ENCODE results near the gene EPHB4.
"Not testable (repeated sequence)": the region's sequence is repeated elsewhere in the genome, so short reads cannot be mapped to it uniquely, and the experiment has no call there.

The EPHB4 gene

DNA sequence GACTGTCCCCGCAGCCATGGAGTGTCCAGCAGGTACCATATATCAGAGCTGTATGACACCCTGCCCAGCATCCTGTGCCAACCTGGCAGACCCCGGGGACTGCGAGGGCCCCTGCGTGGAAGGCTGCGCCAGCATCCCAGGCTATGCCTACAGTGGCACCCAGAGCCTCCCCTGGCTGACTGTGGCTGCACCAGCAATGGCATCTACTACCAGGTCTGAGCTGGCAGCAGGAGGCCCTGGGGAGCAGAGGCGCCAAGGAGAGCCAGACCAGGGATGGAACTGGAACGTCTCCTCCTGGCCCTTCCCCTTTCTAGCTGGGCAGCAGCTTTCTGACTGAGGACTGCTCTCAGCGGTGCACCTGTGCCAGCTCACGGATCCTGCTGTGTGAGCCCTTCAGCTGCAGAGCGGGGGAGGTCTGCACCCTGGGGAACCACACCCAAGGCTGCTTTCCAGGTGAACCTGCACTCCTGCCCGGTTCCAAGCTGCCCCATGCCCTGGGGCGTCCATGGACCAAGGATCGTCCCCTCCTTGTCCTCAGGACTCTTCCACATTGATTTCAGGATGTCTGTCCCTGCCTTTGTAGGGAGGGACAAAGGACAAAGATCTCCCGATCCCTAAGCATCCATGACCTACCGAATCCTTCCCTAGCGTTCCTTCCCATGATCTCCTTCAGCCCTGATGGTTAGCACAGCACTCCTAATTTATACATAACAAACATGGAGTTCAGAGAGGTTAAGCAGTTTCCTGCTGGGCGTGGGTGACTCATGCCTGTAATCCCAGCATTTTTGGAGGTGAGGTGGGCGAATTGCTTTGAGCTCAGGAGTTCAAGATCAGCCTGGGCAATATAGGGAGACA, 33.3 kb downstream of the EPHB4 start:
- in situ Hi-C loops (cut with MboI; ENCODE audit: low sequenced_read_pairs), result no loop called here

DNA sequence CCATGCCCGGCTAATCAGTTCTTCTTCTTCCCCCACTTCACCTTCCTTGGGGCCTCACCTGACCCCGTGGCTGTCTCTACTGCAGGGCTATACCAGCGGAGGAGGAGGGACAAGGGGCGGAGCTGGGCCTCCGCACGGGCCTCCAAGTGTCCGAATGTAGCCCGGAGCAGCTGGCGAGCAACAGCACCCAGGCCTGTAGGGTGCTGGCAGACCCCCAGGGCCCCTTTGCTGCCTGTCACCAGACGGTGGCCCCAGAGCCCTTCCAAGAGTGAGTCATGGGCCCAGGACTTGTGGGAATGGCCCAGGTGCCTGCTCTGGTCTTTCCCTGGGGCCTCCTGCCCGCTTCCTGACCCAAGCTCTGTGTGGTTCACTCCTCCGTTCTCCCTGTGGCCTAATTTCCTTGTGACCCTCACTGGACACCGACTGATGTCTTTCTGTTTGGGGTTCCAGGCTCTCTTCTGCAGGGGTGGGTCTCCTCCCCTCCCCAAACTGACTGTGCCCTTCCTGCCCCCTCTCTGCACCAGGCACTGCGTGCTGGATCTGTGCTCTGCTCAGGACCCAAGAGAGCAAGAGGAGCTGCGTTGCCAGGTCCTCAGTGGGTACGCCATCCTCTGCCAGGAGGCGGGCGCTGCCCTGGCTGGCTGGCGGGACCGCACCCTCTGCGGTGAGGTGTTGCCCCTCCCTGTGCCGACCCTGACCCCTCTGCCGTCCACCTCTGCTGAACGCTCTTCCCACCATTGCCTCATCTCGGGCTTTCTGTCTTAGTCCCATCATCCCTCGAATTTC, 35.2 kb downstream of the EPHB4 start:
- in situ Hi-C loops (cut with MboI; ENCODE audit: low sequenced_read_pairs), result no loop called here

DNA sequence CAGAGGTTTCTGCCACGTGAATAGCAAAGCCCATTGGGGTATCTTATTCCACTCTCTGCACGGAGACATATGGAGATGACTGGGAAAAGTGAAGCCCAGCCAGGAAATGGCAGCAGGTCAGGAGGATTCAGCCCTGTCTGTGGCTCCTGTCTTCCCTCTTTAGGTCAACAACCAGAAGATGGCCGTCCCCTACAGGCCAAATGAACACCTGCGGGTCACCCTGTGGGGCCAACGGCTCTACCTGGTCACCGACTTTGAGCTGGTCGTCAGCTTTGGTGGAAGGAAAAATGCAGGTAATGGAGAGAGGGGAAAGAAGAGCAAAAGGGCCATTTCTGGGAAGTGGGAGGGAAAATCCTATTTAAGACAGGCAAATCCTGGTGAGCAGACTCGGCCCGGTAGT, 38.3 kb downstream of the EPHB4 start:
- in situ Hi-C loops (cut with MboI; ENCODE audit: low sequenced_read_pairs), result no loop called here

DNA sequence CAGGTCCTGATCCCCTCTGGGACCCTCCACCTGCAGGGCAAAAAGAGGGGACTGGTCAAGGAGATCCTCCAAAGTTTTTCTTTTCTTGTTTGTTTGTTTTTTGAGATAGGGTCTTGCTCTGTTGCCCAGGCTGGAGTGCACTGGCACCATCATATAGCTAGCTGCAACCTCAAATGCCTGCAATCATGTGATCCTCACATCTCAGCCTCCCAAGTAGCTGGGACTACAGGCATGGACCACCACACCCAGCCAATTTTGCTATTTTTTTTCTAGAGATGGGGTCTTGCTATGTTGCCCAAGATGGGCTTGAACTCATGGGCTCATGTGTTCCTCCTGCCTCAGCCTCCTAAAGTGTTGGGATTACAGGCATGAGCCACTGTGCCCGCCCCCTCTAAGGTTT, 41.0 kb downstream of the EPHB4 start:
- in situ Hi-C loops (cut with MboI; ENCODE audit: low sequenced_read_pairs), result no loop called here

DNA sequence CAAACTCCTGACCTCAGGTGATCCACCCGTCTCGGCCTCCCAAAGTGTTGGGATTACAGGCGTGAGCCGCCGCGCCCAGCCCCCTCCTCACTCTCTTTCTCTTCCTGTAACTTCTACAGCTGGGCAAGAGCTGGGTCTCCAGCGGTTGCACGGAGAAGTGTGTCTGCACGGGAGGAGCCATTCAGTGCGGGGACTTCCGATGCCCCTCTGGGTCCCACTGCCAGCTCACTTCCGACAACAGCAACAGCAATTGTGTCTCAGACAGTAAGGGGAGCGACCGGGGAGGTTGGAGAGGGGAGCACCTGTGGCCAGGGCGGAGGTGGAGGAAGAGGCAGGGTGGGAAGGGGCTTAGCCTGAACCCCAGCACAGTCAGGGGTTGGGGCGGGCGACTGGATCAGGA, 41.4 kb downstream of the EPHB4 start:
- in situ Hi-C loops (cut with MboI; ENCODE audit: low sequenced_read_pairs), result no loop called here

DNA sequence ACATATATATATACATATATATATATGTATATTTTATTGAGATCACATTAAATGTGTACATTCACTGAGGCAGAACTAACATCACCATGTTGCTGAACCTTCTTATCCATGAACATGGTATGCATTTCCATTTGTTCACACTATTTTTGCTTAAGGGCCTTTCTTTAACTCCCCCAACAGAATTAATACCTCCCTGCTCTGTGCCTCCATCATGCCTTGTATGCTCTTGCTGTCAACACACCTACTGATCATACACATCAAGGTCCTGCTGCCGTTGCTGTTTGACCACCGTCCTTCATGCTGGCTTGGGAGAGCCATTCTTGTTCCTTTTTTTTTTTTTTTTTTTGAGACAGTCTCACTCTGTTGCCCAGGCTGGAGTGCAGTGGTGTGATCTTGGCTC, 43.5 kb downstream of the EPHB4 start:
- in situ Hi-C loops (cut with MboI; ENCODE audit: low sequenced_read_pairs), result no loop called here

DNA sequence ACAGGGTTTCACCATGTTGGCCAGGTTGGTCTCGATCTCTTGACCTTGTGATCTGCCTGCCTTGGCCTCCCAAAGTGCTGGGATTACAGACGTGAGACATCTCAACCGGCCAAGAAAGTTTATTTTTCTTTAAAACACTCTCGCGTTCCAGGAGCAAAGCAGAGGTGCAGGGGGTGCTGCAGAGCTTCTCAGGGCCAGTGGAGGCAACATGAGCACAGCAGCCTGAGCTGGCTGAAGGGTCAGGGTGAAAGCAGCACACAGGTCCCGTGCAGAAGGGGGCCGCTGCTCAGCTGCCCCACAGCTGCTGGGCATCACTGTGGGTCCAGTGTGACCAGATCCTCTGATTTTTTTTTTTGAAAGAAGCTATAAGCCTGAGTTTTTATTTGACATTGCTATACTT, 46.1 kb downstream of the EPHB4 start:
- in situ Hi-C loops (cut with MboI; ENCODE audit: low sequenced_read_pairs), result no loop called here

DNA sequence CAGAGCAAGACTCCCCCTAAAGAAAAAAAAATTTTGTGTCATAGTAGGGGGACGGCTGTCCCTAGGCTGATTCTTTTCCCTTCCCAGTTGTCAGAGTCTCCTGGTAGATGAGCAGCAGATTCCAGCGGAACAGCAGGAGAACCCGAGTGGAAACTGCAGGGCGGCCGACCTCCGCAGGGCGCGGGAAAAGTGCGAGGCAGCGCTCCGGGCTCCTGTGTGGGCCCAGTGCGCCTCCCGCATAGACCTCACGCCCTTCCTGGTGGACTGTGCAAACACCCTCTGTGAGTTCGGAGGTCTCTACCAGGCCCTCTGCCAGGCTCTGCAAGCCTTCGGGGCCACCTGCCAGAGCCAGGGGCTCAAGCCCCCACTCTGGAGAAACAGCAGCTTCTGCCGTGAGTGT, 48.0 kb downstream of the EPHB4 start:
- in situ Hi-C loops (cut with MboI; ENCODE audit: low sequenced_read_pairs), result no loop called here

DNA sequence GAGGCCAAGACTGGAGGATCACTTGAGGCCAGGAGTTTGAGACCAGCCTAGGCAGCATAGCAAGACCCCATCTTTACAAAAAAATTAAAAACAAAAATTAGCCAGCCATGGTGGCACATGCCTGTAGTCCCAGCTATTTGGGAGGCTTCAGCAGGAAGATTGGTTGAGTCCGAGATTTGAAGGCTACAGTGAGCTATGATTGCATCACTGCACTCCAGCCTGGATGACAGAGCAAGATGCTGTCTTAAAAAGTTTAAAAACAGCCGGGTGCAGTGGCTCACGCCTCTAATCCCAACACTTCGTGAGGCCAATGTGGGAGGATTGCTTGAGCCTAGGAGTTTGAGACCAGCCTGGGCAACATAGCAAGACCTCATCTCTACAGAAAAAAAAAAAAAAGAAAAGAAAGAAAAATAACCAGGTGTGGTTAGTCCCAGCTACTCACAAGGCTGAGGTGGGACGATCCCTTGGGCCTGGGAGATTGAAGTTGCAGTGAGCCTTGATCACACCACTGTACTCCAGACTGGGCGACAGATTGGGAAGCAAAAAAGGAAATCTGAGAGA, 49.2 kb downstream of the EPHB4 start:
- in situ Hi-C loops (cut with MboI; ENCODE audit: low sequenced_read_pairs), result no loop called here

DNA sequence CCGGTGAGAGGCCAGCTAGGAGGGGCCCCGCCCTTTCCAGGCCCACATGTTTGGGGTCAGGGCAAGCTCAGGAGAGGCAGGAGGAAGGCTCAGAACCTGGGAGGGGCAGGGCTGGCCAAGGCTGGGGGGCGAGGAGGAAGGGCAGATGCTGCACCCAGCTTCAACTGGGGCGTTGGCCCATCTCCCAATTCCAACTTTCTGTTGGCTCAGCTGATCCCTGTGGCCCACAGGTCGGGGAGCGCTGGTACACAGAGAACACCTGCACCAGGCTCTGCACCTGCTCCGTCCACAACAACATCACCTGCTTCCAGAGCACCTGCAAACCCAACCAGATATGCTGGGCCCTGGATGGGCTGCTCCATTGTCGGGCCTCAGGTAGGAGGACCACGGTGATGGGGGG, 53.8 kb downstream of the EPHB4 start:
- in situ Hi-C loops (cut with MboI; ENCODE audit: low sequenced_read_pairs), result no loop called here

DNA sequence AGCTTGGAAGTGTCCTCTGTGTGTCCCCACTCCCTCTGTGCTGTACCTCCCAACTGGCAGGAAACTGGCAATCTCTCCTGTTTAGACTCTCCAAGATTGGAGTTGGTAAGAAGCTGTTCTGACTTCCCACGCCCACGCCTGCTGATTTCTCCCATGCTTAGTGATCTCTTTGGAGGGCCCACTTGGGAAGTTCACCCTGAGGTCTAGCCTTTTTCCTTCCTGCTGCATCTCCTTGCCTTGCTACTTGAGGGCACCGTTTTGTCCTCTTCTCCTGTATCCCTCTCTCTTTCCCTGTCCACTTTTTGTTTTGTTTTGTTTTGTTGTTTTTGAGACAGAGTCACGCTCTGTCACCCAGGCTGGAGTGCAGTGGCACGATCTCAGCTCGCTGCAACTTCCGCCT, 58.5 kb downstream of the EPHB4 start:
- in situ Hi-C loops (cut with MboI; ENCODE audit: low sequenced_read_pairs), result no loop called here

DNA sequence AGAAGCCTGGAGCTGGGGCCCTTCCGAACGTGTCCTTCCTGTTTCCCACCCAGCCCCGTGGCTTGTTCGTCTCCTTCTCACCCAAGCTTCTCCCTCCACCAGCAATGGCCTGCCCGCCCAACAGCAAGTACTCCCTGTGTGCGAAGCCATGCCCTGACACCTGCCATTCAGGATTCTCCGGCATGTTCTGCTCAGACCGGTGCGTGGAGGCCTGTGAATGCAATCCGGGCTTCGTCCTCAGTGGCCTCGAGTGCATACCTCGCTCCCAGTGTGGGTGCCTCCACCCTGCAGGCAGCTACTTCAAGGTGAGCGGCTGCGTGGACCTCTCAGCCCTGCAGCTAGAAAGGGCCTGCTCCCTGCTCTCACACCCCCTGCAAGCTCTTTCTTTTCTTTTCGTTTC, 62.1 kb downstream of the EPHB4 start:
- in situ Hi-C loops (cut with MboI; ENCODE audit: low sequenced_read_pairs), result no loop called here

DNA sequence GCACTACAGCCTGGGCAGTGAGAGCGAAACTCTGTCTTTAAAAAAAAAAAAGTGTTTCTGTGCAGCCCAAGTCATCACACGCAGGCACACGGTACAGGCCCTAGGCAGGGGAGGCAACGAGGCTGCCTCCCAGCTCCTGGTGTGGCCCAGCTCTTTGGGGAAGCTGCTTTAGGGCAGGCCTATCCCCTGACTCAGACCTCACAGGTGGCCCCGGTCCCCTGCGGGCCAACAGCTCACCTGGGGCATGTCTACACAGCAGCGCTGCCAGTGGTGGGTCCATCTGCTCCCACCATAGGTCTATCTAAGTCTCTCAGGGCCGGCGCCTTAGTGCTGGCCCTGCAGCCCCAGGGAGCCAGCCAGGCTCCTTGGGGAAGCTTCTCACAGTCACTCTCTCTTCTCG, 62.5 kb downstream of the EPHB4 start:
- in situ Hi-C loops (cut with MboI; ENCODE audit: low sequenced_read_pairs), result no loop called here

DNA sequence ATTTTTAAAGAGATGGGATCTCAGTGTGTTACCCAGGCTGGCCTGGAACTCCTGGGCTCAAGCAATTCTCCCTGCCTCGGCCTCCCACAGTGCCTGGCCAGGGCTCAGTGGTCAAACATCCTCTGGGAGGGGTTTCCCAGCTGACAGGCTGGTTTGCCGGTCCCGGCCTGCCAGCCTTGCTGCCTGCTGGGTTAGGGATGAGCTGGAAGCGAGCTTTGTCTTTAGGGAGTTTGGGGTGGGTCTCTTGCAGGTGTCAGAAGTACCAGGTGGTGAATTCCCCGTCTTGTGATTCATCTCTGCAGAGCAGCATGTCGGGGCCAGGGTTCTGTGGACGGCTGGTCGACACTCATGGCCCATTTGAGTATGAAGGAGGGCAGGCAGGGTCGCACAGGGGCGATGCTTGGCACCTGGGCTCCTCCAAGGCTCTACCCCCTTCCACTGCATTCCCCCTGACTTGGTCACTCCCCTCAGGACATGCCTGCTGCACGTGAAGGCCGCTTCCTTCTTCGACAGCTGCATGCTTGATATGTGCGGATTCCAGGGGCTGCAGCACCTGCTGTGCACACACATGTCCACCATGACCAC, 63.7 kb downstream of the EPHB4 start:
- in situ Hi-C loops (cut with MboI; ENCODE audit: low sequenced_read_pairs), result no loop called here

DNA sequence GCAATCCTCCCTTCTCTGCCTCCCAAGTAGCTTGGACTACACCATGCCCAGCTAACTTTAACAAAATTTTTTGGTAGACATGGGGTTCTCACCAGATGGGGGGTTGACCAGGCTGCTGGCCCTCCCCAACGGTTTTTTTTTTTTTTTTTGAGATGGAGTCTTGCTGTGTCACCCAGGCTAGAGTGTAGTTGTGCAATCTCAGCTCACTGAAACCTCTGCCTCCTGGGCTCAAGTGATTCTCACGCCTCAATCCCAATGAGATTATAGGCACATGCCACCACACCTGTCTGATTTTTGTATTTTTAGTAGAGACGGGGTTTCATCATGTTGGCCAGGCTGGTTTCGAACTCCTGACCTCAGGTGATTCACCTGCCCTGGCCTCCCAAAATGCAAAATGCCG, 64.5 kb downstream of the EPHB4 start:
- in situ Hi-C loops (cut with MboI; ENCODE audit: low sequenced_read_pairs), result not testable (repeated sequence)

DNA sequence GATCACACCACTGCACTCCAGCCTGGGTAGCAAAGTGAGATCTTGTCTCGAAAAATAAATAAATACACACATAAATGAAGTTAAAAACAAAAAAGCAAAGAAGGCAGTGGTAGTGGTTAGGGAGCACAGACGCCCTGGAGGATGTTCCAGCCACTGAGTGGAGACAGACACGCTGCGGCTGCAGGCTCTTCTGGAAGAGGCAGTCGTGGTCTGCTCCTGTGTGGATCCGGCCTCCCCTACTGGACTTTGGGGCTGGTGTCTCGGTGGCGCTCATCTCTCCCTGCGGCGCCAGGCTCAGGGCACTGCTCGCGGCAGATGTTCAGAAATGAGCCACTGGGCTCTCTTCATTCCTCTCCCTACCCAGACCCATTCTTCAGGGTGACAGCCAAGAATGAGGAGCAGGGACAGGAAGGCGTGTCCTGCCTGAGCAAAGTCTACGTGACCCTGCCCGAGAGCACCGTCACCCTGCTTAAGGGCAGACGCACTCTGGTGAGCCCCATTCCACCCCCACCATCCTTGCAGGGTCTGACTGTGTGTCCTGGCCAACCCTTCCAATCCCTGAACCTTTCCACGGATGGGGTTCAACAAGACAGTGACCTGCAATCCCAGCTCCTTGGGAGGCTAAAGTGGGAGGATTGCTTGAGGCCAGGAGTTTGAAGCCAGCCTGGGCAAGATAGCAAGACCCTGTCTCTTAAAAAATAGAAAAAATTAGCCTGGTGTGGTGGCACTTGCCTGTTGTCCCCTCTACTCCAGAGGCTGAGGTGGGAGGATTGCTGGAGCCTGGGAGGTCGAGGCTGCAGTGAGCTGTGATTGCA, 67.8 kb downstream of the EPHB4 start:
- in situ Hi-C loops (cut with MboI; ENCODE audit: low sequenced_read_pairs), result no loop called here

DNA sequence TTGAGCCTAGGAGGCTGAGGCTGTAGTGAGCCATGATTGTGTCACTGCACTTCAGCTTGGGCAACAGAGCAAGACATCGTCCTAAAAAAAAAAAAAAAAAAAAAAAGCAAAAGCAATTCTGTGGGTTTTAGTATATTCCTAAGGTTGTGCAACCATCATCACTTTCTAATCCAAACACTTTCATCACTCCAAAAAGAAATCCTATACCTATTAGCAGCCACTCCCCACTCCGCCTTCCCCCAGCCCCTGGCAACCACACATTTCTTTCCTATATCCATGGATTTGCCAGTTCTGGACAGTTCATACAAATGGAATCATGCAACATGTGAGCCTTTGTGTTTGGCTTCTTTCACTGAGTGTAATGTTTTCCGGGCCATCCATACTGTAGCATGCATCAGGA, 73.6 kb downstream of the EPHB4 start:
- in situ Hi-C loops (cut with MboI; ENCODE audit: low sequenced_read_pairs), result no loop called here

DNA sequence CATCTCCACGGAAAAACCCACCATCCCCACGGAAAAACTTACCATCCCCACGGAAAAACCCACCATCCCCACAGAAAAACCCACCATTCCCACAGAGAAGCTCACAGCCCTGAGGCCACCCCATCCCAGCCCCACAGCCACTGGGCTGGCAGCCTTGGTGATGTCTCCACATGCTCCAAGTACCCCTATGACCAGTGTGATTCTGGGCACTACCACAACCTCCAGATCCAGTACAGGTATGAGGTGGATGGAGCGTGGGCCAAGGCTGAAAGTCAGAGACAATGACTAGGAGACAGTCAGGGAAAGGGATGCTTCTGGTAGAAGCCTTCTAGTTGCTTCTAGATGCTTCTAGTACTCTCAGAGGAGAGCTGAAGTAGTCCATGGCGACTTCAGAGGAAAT, 74.3 kb downstream of the EPHB4 start:
- in situ Hi-C loops (cut with MboI; ENCODE audit: low sequenced_read_pairs), result no loop called here
